IPS-15b (cell line): ENCODE measurements around the gene DNAJC30.
"Not testable (repeated sequence)": the region's sequence is repeated elsewhere in the genome, so short reads cannot be mapped to it uniquely, and the experiment has no call there.

Experiments used
- H3K27me3 ChIP-seq: one replicate; pipeline ENCODE4 v1.6.1; 2013; ENCODE audit warnings: low read length; ENCODE audit not compliant: control insufficient read depth, insufficient read depth
- H3K36me3 ChIP-seq: one replicate; pipeline ENCODE4 v1.6.1; 2013; ENCODE audit warnings: low read length; ENCODE audit not compliant: control insufficient read depth, insufficient read depth
- H3K4me1 ChIP-seq: one replicate; pipeline ENCODE4 v1.6.1; 2013; ENCODE audit warnings: mild to moderate bottlenecking, low read length; ENCODE audit not compliant: control insufficient read depth, insufficient read depth
- H3K4me3 ChIP-seq: one replicate; pipeline ENCODE4 v1.5.1; 2013; ENCODE audit warnings: low read depth, low read length
- H3K9ac ChIP-seq: one replicate; pipeline ENCODE4 v1.6.1; 2013; ENCODE audit warnings: low read depth, mild to moderate bottlenecking, low read length
- H3K9me3 ChIP-seq: one replicate; pipeline ENCODE4 v1.6.1; 2013; ENCODE audit warnings: mild to moderate bottlenecking, low read length; ENCODE audit not compliant: control insufficient read depth, insufficient read depth

The DNAJC30 gene

GRCh38 chr7:73676062-73676461 lies 7.2 kb downstream of the DNAJC30 start:
- H3K9ac ChIP-seq, H3K4me3 ChIP-seq, H3K4me1 ChIP-seq, H3K9me3 ChIP-seq, H3K36me3 ChIP-seq, H3K27me3 ChIP-seq: not testable (repeated sequence)

GRCh38 chr7:73674468-73675124 lies 8.7 kb downstream of the DNAJC30 start:
- no peak overlapping the region for H3K9ac ChIP-seq
- no peaks in the 10 kb centered on the region for H3K27me3 ChIP-seq
- H3K4me3 ChIP-seq: no peak overlapping the region
- H3K4me1 ChIP-seq: peaks cover 4% of the 10 kb centered on the region
- H3K36me3 ChIP-seq: peaks cover 9% of the 10 kb centered on the region
- no peaks in the 10 kb centered on the region for H3K9me3 ChIP-seq

- Histone ChIP-seq H3K36me3 (no peaks in the 10 kb centered on the region), H3K9ac (no peak overlapping the region)
Measured at GRCh38 chr7:73671857-73672445, 11.3 kb downstream of the DNAJC30 start.

GRCh38 chr7:73671322-73671661 lies 12.0 kb downstream of the DNAJC30 start:
- H3K4me3 ChIP-seq: no peak overlapping the region
- H3K27me3 ChIP-seq: peaks cover 6% of the 10 kb centered on the region
- peaks cover 4% of the 10 kb centered on the region for H3K4me1 ChIP-seq
- no peaks in the 10 kb centered on the region for H3K36me3 ChIP-seq
- no peaks in the 10 kb centered on the region for H3K9me3 ChIP-seq
- H3K9ac ChIP-seq: no peak overlapping the region

More at GRCh38 chr7:73671857-73672445, 11.3 kb downstream of the DNAJC30 start:
- H3K4me3 ChIP-seq: no peak overlapping the region
- peaks cover 4% of the 10 kb centered on the region for H3K4me1 ChIP-seq
- no peaks in the 10 kb centered on the region for H3K9me3 ChIP-seq
- peaks cover 3% of the 10 kb centered on the region for H3K27me3 ChIP-seq

GRCh38 chr7:73669858-73670385 lies 13.3 kb downstream of the DNAJC30 start:
- Histone ChIP-seq H3K27me3 (peaks cover 12% of the 10 kb centered on the region), H3K4me3 (no peak overlapping the region), H3K9ac (no peak overlapping the region)

GRCh38 chr7:73669288-73669701 lies 14.0 kb downstream of the DNAJC30 start:
- no peaks in the 10 kb centered on the region for H3K36me3 ChIP-seq
- H3K27me3 ChIP-seq: peaks cover 12% of the 10 kb centered on the region
- peaks cover 4% of the 10 kb centered on the region for H3K4me1 ChIP-seq
- no peak overlapping the region for H3K4me3 ChIP-seq
- H3K9me3 ChIP-seq: no peaks in the 10 kb centered on the region
- H3K9ac ChIP-seq: no peak overlapping the region

More at GRCh38 chr7:73669858-73670385, 13.3 kb downstream of the DNAJC30 start:
- Histone ChIP-seq H3K4me1 (peaks cover 4% of the 10 kb centered on the region), H3K36me3 (no peaks in the 10 kb centered on the region), H3K9me3 (no peaks in the 10 kb centered on the region)

- peaks cover 12% of the 10 kb centered on the region for H3K27me3 ChIP-seq
- no peak overlapping the region for H3K9ac ChIP-seq
- H3K4me3 ChIP-seq: peak overlapping the region; percentile 49
- H3K4me1 ChIP-seq: peaks cover 4% of the 10 kb centered on the region
- no peaks in the 10 kb centered on the region for H3K9me3 ChIP-seq
- no peaks in the 10 kb centered on the region for H3K36me3 ChIP-seq
Measured at GRCh38 chr7:73668886-73669230, 14.4 kb downstream of the DNAJC30 start.

- Histone ChIP-seq H3K4me3 (peak overlapping the region; percentile 49), H3K36me3 (no peaks in the 10 kb centered on the region), H3K4me1 (peaks cover 4% of the 10 kb centered on the region), H3K9me3 (no peaks in the 10 kb centered on the region), H3K9ac (no peak overlapping the region), H3K27me3 (peaks cover 12% of the 10 kb centered on the region)
Measured at GRCh38 chr7:73668103-73668885, 15.0 kb downstream of the DNAJC30 start.

GRCh38 chr7:73667344-73668102 lies 15.7 kb downstream of the DNAJC30 start, which contains the start of gene VPS37D:
Gene VPS37D, plus strand, starts transcription at chr7:73667831. Its CDS starts 128 bp downstream, at chr7:73667959.
- H3K9me3 ChIP-seq: no peaks in the 10 kb centered on the region
- peaks cover 12% of the 10 kb centered on the region for H3K27me3 ChIP-seq
- H3K9ac ChIP-seq: no peak within 1 kb of the TSS
- peak within 1 kb of the TSS; percentile 49 for H3K4me3 ChIP-seq
- no peaks in the 10 kb centered on the region for H3K36me3 ChIP-seq
- peaks cover 4% of the 10 kb centered on the region for H3K4me1 ChIP-seq

GRCh38 chr7:73663033-73663432 lies 20.2 kb downstream of the DNAJC30 start:
- no peak overlapping the region for H3K9ac ChIP-seq
- H3K4me3 ChIP-seq: no peak overlapping the region
- no peaks in the 10 kb centered on the region for H3K9me3 ChIP-seq
- no peaks in the 10 kb centered on the region for H3K36me3 ChIP-seq
- H3K27me3 ChIP-seq: peaks cover 8% of the 10 kb centered on the region
- no peaks in the 10 kb centered on the region for H3K4me1 ChIP-seq

- H3K27me3 ChIP-seq, H3K9me3 ChIP-seq, H3K4me1 ChIP-seq, H3K4me3 ChIP-seq, H3K36me3 ChIP-seq, H3K9ac ChIP-seq: not testable (repeated sequence)
Measured at GRCh38 chr7:73660594-73660993, 22.7 kb downstream of the DNAJC30 start.
